H1 (cell line): ENCODE measurements around the gene PROSER2. TPM values are rescaled to one million over a fixed set of nuclear protein-coding genes. Genes with fewer than 3 reads are reported as not detected.

ENCODE experiments used
- CHD2 ChIP-seq: IDR thresholded peaks from 2 replicates; pipeline ENCODE4 v1.6.1; 2012; ENCODE audit warnings: low read length, improper control_type of control experiment
- TAF7 ChIP-seq: optimal IDR thresholded peaks from 2 replicates; pipeline ENCODE3; 2011; ENCODE audit warnings: low read depth, mild to moderate bottlenecking, inconsistent platforms, low read length, moderate library complexity, borderline replicate concordance
- polyA plus RNA-seq, 7 experiments: library from polyadenylated mRNA; depleted of rRNA in 3 of 7; stranded (reverse) in 5 of 7; unstranded in 2 of 7; fragments of >200 nt in 5 of 7; fragments of 200-250 nt in 2 of 7; gene quantifications; 1 replicate in 5 of 7; 2 replicates in 1 of 7; 4 replicates in 1 of 7; pipeline versions ENCODE4 v1.2.1 to v1.2.3, GENCODE V29; 2011 to 2013; ENCODE audit warnings: missing spikeins in 2 of 7, mixed read lengths in 2 of 7
- total RNA-seq: library from RNA; stranded (reverse); fragmentation: NEBNext Ultra II Directional; extraction: Animal tissue kit (Norgen Biotek cat#: 25700); gene quantifications from 2 replicates; pipeline ENCODE4 v1.2.1, GENCODE V29; 2021

The PROSER2 gene
- total and polyA plus RNA-seq, 2 of the 8 experiments (the other 6 are each of a cell fraction or from before 2014, with no cell fraction given), result 3.9 to 13.7 TPM

DNA sequence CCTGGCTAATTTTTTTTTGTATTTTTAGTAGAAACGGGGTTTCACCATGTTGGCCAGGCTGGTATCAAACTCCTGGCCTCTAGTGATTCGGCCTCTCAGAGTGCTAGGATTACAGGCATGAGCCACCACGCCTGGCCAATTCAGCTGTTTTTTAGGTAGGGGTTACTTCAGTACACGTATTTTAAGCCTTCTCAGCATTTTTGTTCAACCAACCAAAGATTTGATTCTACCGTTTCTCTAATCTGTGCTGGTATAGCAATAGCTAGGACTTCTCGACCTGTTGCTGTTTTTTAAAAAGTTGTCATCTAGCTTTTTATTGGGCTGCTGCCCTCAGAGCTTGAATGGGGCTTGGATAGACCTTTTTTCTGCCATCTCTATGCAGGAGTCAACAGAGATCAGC lies 34.9 kb downstream of the PROSER2 start (continued):
- TF ChIP-seq TAF7 (no peak), CHD2 (no peak)
